ENCODE measurements around the gene TFEB.

TFEB gene

GRCh38 chr6:41677124-41677921, 58.1 kb downstream of the TFEB start:
- Mint-ChIP-seq H3K27ac (no peak overlapping the region), H3K4me1 (no peaks in the 10 kb centered on the region), H3K4me3 (no peak overlapping the region), H3K9me3 (no peaks in the 10 kb centered on the region), H3K36me3 (ENCODE audit: low read depth) (no peaks in the 10 kb centered on the region), H3K27me3 (no peaks in the 10 kb centered on the region)
- ATAC-seq (no peak), DNase-seq (no peak)

- Mint-ChIP-seq H3K4me3 (no peak overlapping the region), H3K9me3 (no peaks in the 10 kb centered on the region), H3K36me3 (ENCODE audit: low read depth) (no peaks in the 10 kb centered on the region), H3K27ac (no peak overlapping the region), H3K4me1 (no peaks in the 10 kb centered on the region), H3K27me3 (no peaks in the 10 kb centered on the region)
- ATAC-seq (no peak), DNase-seq (no peak)
Observed at GRCh38 chr6:41676431-41676830, 59.0 kb downstream of the TFEB start.

GRCh38 chr6:41675992-41676391, 59.4 kb downstream of the TFEB start:
- no peak for ATAC-seq
- DNase-seq, result no peak
- no peaks in the 10 kb centered on the region for H3K36me3 Mint-ChIP-seq (ENCODE audit: low read depth)
- no peaks in the 10 kb centered on the region for H3K4me1 Mint-ChIP-seq
- no peaks in the 10 kb centered on the region for H3K9me3 Mint-ChIP-seq
- no peak overlapping the region for H3K27ac Mint-ChIP-seq
- H3K4me3 Mint-ChIP-seq, result no peak overlapping the region
- H3K27me3 Mint-ChIP-seq, result no peaks in the 10 kb centered on the region

GRCh38 chr6:41675176-41675775, 60.1 kb downstream of the TFEB start:
- ATAC-seq (no peak), DNase-seq (no peak)
- Mint-ChIP-seq H3K9me3 (no peaks in the 10 kb centered on the region), H3K4me3 (no peak overlapping the region), H3K4me1 (no peaks in the 10 kb centered on the region), H3K36me3 (ENCODE audit: low read depth) (no peaks in the 10 kb centered on the region), H3K27me3 (peaks cover 2% of the 10 kb centered on the region), H3K27ac (no peak overlapping the region)

- Mint-ChIP-seq H3K36me3 (ENCODE audit: low read depth) (no peaks in the 10 kb centered on the region), H3K9me3 (no peaks in the 10 kb centered on the region), H3K4me1 (no peaks in the 10 kb centered on the region), H3K4me3 (no peak overlapping the region), H3K27ac (no peak overlapping the region), H3K27me3 (peaks cover 8% of the 10 kb centered on the region)
- DNase-seq, result no peak
- no peak for ATAC-seq
Observed at GRCh38 chr6:41674231-41675000, 61.0 kb downstream of the TFEB start.

- no peak for DNase-seq
- H3K9me3 Mint-ChIP-seq, result no peaks in the 10 kb centered on the region
- no peaks in the 10 kb centered on the region for H3K4me1 Mint-ChIP-seq
- ATAC-seq, result no peak
- no peak overlapping the region for H3K4me3 Mint-ChIP-seq
- H3K27me3 Mint-ChIP-seq, result peaks cover 8% of the 10 kb centered on the region
- no peak overlapping the region for H3K27ac Mint-ChIP-seq
- no peaks in the 10 kb centered on the region for H3K36me3 Mint-ChIP-seq (ENCODE audit: low read depth)
Observed at GRCh38 chr6:41673704-41674000, 61.8 kb downstream of the TFEB start.

- H3K4me3 Mint-ChIP-seq, result no peak overlapping the region
- ATAC-seq (no peak), DNase-seq (no peak)
- H3K9me3 Mint-ChIP-seq, result no peaks in the 10 kb centered on the region
- H3K27ac Mint-ChIP-seq, result no peak overlapping the region
- H3K4me1 Mint-ChIP-seq, result no peaks in the 10 kb centered on the region
- H3K36me3 Mint-ChIP-seq (ENCODE audit: low read depth), result no peaks in the 10 kb centered on the region
- peaks cover 8% of the 10 kb centered on the region for H3K27me3 Mint-ChIP-seq
Observed at GRCh38 chr6:41672816-41673703, 62.3 kb downstream of the TFEB start.

- Mint-ChIP-seq H3K27me3 (peaks cover 8% of the 10 kb centered on the region), H3K9me3 (no peaks in the 10 kb centered on the region), H3K4me1 (no peaks in the 10 kb centered on the region), H3K36me3 (ENCODE audit: low read depth) (no peaks in the 10 kb centered on the region), H3K4me3 (no peak overlapping the region), H3K27ac (no peak overlapping the region)
- ATAC-seq (no peak), DNase-seq (no peak)
Observed at GRCh38 chr6:41672016-41672415, 63.4 kb downstream of the TFEB start.

- Mint-ChIP-seq H3K36me3 (ENCODE audit: low read depth) (no peaks in the 10 kb centered on the region), H3K9me3 (no peaks in the 10 kb centered on the region)
Observed at GRCh38 chr6:41671376-41671775, 64.0 kb downstream of the TFEB start.

GRCh38 chr6:41670703-41671360, 64.6 kb downstream of the TFEB start:
- H3K9me3 Mint-ChIP-seq, result no peaks in the 10 kb centered on the region
- H3K36me3 Mint-ChIP-seq (ENCODE audit: low read depth), result no peaks in the 10 kb centered on the region
- H3K27ac Mint-ChIP-seq, result no peak overlapping the region
- H3K4me1 Mint-ChIP-seq, result no peaks in the 10 kb centered on the region
- DNase-seq, result no peak
- no peak for ATAC-seq
- H3K27me3 Mint-ChIP-seq, result peaks cover 8% of the 10 kb centered on the region
- no peak overlapping the region for H3K4me3 Mint-ChIP-seq

More at GRCh38 chr6:41671376-41671775, 64.0 kb downstream of the TFEB start:
- DNase-seq, result no peak
- ATAC-seq, result no peak
- H3K4me3 Mint-ChIP-seq, result no peak overlapping the region
- H3K27ac Mint-ChIP-seq, result no peak overlapping the region
- peaks cover 8% of the 10 kb centered on the region for H3K27me3 Mint-ChIP-seq
- no peaks in the 10 kb centered on the region for H3K4me1 Mint-ChIP-seq

- ATAC-seq (no peak), DNase-seq (no peak)
- peaks cover 10% of the 10 kb centered on the region for H3K27me3 Mint-ChIP-seq
- no peaks in the 10 kb centered on the region for H3K36me3 Mint-ChIP-seq (ENCODE audit: low read depth)
- H3K4me3 Mint-ChIP-seq, result no peak overlapping the region
- no peak overlapping the region for H3K27ac Mint-ChIP-seq
- H3K4me1 Mint-ChIP-seq, result no peaks in the 10 kb centered on the region
- H3K9me3 Mint-ChIP-seq, result no peaks in the 10 kb centered on the region
Observed at GRCh38 chr6:41668968-41669367, 66.4 kb downstream of the TFEB start.

- ATAC-seq, result no peak
- no peak overlapping the region for H3K4me3 Mint-ChIP-seq
- H3K36me3 Mint-ChIP-seq (ENCODE audit: low read depth), result no peaks in the 10 kb centered on the region
- DNase-seq, result no peak
- H3K9me3 Mint-ChIP-seq, result no peaks in the 10 kb centered on the region
- H3K4me1 Mint-ChIP-seq, result no peaks in the 10 kb centered on the region
- peaks cover 17% of the 10 kb centered on the region for H3K27me3 Mint-ChIP-seq
- H3K27ac Mint-ChIP-seq, result no peak overlapping the region
Observed at GRCh38 chr6:41667195-41667594, 68.2 kb downstream of the TFEB start.

- Mint-ChIP-seq H3K36me3 (ENCODE audit: low read depth) (no peaks in the 10 kb centered on the region), H3K27ac (no peak overlapping the region), H3K27me3 (peaks cover 14% of the 10 kb centered on the region), H3K4me1 (no peaks in the 10 kb centered on the region), H3K4me3 (no peak overlapping the region), H3K9me3 (no peaks in the 10 kb centered on the region)
- DNase-seq (no peak), ATAC-seq (no peak)
Observed at GRCh38 chr6:41664271-41664670, 71.1 kb downstream of the TFEB start.

GRCh38 chr6:41663568-41663967, 71.8 kb downstream of the TFEB start:
- Mint-ChIP-seq H3K27me3 (peaks cover 14% of the 10 kb centered on the region), H3K27ac (no peak overlapping the region), H3K4me3 (no peak overlapping the region), H3K36me3 (ENCODE audit: low read depth) (no peaks in the 10 kb centered on the region), H3K4me1 (no peaks in the 10 kb centered on the region), H3K9me3 (no peaks in the 10 kb centered on the region)
- ATAC-seq (no peak), DNase-seq (no peak)
